Keratinocyte (primary cell): ENCODE measurements around the gene SPTSSB. TPM values are rescaled to one million over a fixed set of nuclear protein-coding genes. Genes with fewer than 3 reads are reported as not detected.

Source experiments
- DNase-seq: peaks from one replicate; pipeline ENCODE4 v3.0.0-alpha.2; 2011; ENCODE audit warnings: low read depth, missing footprints, low spot score
- FAIRE-seq: peaks from 2 replicates; lab custom pipeline; 2011; peaks lifted over from hg19 to GRCh38; lab: Jason Lieb, UNC
- H2AFZ ChIP-seq: 2 replicates; pipeline ENCODE4 v1.6.0; 2012; ENCODE audit warnings: low read length, control low read depth, inconsistent platforms; ENCODE audit not compliant: control insufficient read depth
- H3K27ac ChIP-seq: 2 replicates; pipeline ENCODE4 v1.5.1; 2011; ENCODE audit warnings: low read length; ENCODE audit not compliant: control insufficient read depth, insufficient read depth
- H3K27me3 ChIP-seq: 3 replicates; pipeline ENCODE4 v1.6.0; 2011; ENCODE audit warnings: low read length; ENCODE audit not compliant: control insufficient read depth, insufficient read depth; ENCODE audit errors: extremely low read depth
- H3K36me3 ChIP-seq, 2 experiments: 2 replicates in 1 of 2; 3 replicates in 1 of 2; pipeline ENCODE4 v1.5.1; 2011; ENCODE audit warnings: low read length in 2 of 2, mild to moderate bottlenecking in 1 of 2; ENCODE audit not compliant: control insufficient read depth in 2 of 2, insufficient read depth in 2 of 2; ENCODE audit errors: extremely low read depth in 1 of 2
- H3K4me1 ChIP-seq: 3 replicates; pipeline ENCODE4 v1.5.1; 2011; ENCODE audit warnings: low read length; ENCODE audit not compliant: control insufficient read depth, insufficient read depth; ENCODE audit errors: extremely low read depth
- H3K4me2 ChIP-seq: 3 replicates; pipeline ENCODE4 v1.6.0; 2011; ENCODE audit warnings: low read depth, low read length; ENCODE audit not compliant: control insufficient read depth, insufficient read depth; ENCODE audit errors: extremely low read depth
- H3K4me3 ChIP-seq, 3 experiments: fragments of 200-600 bp in 1 of 3; sonication (generic) in 1 of 3; 2 replicates in 2 of 3; 3 replicates in 1 of 3; pipeline ENCODE4 v1.5.1; 2011 to 2016; ENCODE audit warnings: low read length in 3 of 3, mild to moderate bottlenecking in 3 of 3, control low read depth in 2 of 3, inconsistent platforms in 1 of 3, low read depth in 1 of 3, mixed read lengths in 1 of 3, mixed run types in 1 of 3, moderate library complexity in 1 of 3; ENCODE audit not compliant: control insufficient read depth in 2 of 3, insufficient read depth in 2 of 3; ENCODE audit errors: extremely low read depth in 1 of 3
- H3K79me2 ChIP-seq: 2 replicates; pipeline ENCODE4 v1.6.0; 2012; ENCODE audit warnings: low read length; ENCODE audit not compliant: control insufficient read depth, insufficient read depth
- H3K9ac ChIP-seq: 3 replicates; pipeline ENCODE4 v1.6.0; 2011; ENCODE audit warnings: low read length; ENCODE audit not compliant: control insufficient read depth, insufficient read depth; ENCODE audit errors: extremely low read depth
- H3K9me1 ChIP-seq: 3 replicates; pipeline ENCODE4 v1.6.0; 2011; ENCODE audit warnings: low read length; ENCODE audit not compliant: control insufficient read depth, insufficient read depth; ENCODE audit errors: extremely low read depth
- H3K9me3 ChIP-seq: 2 replicates; pipeline ENCODE4 v1.5.1; 2012; ENCODE audit warnings: low read depth, low read length; ENCODE audit not compliant: control insufficient read depth
- H4K20me1 ChIP-seq: 3 replicates; pipeline ENCODE4 v1.6.0; 2011; ENCODE audit warnings: low read length; ENCODE audit not compliant: control insufficient read depth, insufficient read depth; ENCODE audit errors: extremely low read depth
- EZH2 ChIP-seq: IDR thresholded peaks from one replicate; pipeline ENCODE4 v1.6.1; 2012; ENCODE audit warnings: inconsistent platforms, mild to moderate bottlenecking, low read length, moderate library complexity
- dilution Hi-C: fragments of 300-500 bp; cut with MboI; formaldehyde crosslinking; loops from one replicate; pipeline ENCODE4 v1.7.0; 2020; ENCODE audit warnings: low sequenced_read_pairs; ENCODE audit not compliant: extremely low pct_ligation_motif_present
- polyA plus RNA-seq, 5 experiments: library from polyadenylated mRNA; depleted of rRNA in 3 of 5; stranded (reverse) in 3 of 5; stranded (forward) in 1 of 5; unstranded in 1 of 5; fragments of >200 nt; gene quantifications; 1 replicate in 1 of 5; 2 replicates in 3 of 5; 3 replicates in 1 of 5; pipeline versions ENCODE4 v1.2.1 to v1.2.3, GENCODE V29; 2011 to 2012; ENCODE audit warnings: missing spikeins in 2 of 5, low read depth in 1 of 5, low replicate concordance in 1 of 5
- TF ChIP-seq, protein P1 (sequence below), 3 experiments: IDR thresholded peaks in 1 of 3; conservative IDR thresholded peaks in 1 of 3; optimal IDR thresholded peaks in 1 of 3; 2 replicates in 2 of 3; 3 replicates in 1 of 3; pipeline versions ENCODE3 to v1.5.1; 2011; ENCODE audit warnings: low read length in 3 of 3, mild to moderate bottlenecking in 3 of 3, moderate library complexity in 2 of 3, control low read depth in 1 of 3, inconsistent platforms in 1 of 3; ENCODE audit not compliant: insufficient read depth in 2 of 3; ENCODE audit errors: extremely low read depth in 1 of 3

Gene SPTSSB
- polyA plus RNA-seq, 1 donor (not counting 4 experiments of a cell fraction or from before 2014, with no cell fraction given): 2.6 TPM

DNA sequence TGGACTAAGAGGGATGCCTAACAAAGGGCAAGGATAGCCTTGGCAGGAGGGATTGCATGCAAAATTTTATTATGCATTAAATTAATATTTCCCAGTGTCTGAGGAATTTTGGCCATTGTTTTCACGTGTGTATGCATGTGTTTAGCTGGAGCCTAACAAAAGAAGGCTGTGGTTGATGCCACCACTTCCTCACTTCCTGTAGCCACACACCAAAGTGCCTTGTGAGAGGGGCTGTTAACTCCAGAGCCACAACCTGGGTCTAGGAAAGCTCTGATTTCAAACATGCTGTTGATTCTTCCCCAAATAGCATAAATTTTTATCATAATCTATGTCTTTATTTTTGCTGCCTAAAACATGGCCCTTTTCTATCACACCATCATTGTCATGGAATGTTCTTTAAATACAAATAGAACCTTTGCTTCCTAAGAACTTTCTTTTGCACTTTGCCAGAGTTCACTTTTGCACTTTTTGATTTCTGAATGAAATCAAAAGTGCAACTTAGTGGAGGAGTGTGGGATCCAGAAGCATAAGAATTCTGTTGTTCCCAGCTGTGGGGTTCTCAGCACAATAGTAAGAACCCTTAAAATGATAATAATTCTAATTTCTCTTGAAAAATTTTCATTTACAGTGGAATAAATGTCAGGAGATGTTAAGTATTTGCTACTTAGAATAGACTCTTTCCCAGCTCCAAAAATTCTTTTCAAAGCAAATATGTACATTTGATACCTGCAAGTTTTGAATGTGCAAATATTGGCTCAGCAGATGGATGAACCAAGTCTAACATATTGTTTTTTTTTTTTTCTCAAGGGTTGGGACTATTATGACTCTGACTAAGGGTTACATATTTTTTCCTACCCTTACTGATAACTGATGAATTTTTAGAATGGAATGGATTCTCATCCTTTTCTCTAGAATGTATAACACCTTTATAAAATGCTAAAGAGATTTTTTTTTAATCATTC, 35.6 kb upstream of the SPTSSB start:
- dilution Hi-C loops: no loop called here
- H3K9ac ChIP-seq: no peak overlapping the region

DNA sequence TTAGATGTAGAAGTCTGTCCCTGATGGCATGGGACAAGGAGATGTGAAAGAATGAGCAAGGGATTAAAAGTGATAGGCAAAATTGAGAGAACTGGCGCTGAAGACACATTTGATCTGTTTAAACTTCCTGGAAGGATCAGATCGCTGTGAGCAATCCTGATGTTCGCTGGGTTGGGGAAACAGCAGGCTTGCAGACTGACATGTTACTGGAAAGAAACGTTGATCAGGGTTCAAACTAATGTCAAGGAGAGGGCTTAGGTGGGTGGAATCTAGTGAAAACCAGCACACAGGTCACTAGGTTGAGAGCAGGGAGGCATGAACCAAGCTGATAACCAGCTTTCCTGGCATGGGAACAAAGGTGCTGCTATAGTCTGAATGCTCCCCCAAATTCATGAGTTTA, 34.5 kb upstream of the SPTSSB start:
- no peak for FAIRE-seq
- H3K79me2 ChIP-seq: no peaks in the 10 kb centered on the region
- no peaks in the 10 kb centered on the region for H3K4me1 ChIP-seq
- H4K20me1 ChIP-seq: no peaks in the 10 kb centered on the region
- DNase-seq: no peak
- H3K9me3 ChIP-seq: no peaks in the 10 kb centered on the region
- no peak overlapping the region for H3K4me3 ChIP-seq
- dilution Hi-C loops: no loop called here
- H3K27me3 ChIP-seq: no peaks in the 10 kb centered on the region
- no peaks in the 10 kb centered on the region for H3K36me3 ChIP-seq
- H3K27ac ChIP-seq: no peak overlapping the region
- no peak overlapping the region for H2AFZ ChIP-seq
- H3K9ac ChIP-seq: no peak overlapping the region
- TF ChIP-seq, protein P1, sequence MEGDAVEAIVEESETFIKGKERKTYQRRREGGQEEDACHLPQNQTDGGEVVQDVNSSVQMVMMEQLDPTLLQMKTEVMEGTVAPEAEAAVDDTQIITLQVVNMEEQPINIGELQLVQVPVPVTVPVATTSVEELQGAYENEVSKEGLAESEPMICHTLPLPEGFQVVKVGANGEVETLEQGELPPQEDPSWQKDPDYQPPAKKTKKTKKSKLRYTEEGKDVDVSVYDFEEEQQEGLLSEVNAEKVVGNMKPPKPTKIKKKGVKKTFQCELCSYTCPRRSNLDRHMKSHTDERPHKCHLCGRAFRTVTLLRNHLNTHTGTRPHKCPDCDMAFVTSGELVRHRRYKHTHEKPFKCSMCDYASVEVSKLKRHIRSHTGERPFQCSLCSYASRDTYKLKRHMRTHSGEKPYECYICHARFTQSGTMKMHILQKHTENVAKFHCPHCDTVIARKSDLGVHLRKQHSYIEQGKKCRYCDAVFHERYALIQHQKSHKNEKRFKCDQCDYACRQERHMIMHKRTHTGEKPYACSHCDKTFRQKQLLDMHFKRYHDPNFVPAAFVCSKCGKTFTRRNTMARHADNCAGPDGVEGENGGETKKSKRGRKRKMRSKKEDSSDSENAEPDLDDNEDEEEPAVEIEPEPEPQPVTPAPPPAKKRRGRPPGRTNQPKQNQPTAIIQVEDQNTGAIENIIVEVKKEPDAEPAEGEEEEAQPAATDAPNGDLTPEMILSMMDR (optimal IDR thresholded peaks at IDR 0.05 in 1 of 3, IDR thresholded peaks at IDR 0.05 in 1 of 3, conservative IDR thresholded peaks at IDR 0.05 in 1 of 3; ENCODE audit: extremely low read depth in 1 of 3, insufficient read depth in 2 of 3, low read length in 3 of 3): no peak
- no peak for TF ChIP-seq EZH2
- H3K4me2 ChIP-seq: no peak overlapping the region
- no peaks in the 10 kb centered on the region for H3K9me1 ChIP-seq

More for the DNA sequence above, 35.6 kb upstream of the SPTSSB start:
- Histone ChIP-seq H2AFZ (no peak overlapping the region), H3K27me3 (no peaks in the 10 kb centered on the region), H4K20me1 (no peaks in the 10 kb centered on the region), H3K9me3 (no peaks in the 10 kb centered on the region), H3K36me3 (no peaks in the 10 kb centered on the region), H3K79me2 (no peaks in the 10 kb centered on the region), H3K4me1 (no peaks in the 10 kb centered on the region), H3K9me1 (no peaks in the 10 kb centered on the region), H3K27ac (no peak overlapping the region), H3K4me3 (no peak overlapping the region), H3K4me2 (no peak overlapping the region)
- no peak for FAIRE-seq
- TF ChIP-seq EZH2: no peak
- TF ChIP-seq, protein P1 (optimal IDR thresholded peaks at IDR 0.05 in 1 of 3, IDR thresholded peaks at IDR 0.05 in 1 of 3, conservative IDR thresholded peaks at IDR 0.05 in 1 of 3; ENCODE audit: extremely low read depth in 1 of 3, insufficient read depth in 2 of 3, low read length in 3 of 3): no peak
- DNase-seq: no peak
